SK-N-SH (cell line): ENCODE results near the gene ZNF91. TPM values are rescaled to one million over a fixed set of nuclear protein-coding genes. Genes with fewer than 3 reads are reported as not detected.

ENCODE experiments used
- CTCF ChIA-PET: fragments of 300-600, 350-600 bp; formaldehyde crosslinking; extraction: SDS; loops from one replicate; lab custom pipeline; 2021; lab: Yijun Ruan, JAX
- POLR2A ChIA-PET: fragments of 350-600 bp; sonication (Branson Sonifier 250); formaldehyde crosslinking; extraction: SDS; loops from one replicate; lab custom pipeline; 2020; ENCODE audit warnings: antibody characterized with exemption, inconsistent platforms; lab: Yijun Ruan, JAX
- DNase-seq: peaks from one replicate; pipeline ENCODE4 v3.0.0; 2012
- H2AFZ ChIP-seq: fragments of 200-600 bp; sonication (generic); 2 replicates; pipeline ENCODE4 v1.8.1; 2016; ENCODE audit warnings: antibody characterized with exemption, mild to moderate bottlenecking, low read depth
- H3F3A ChIP-seq: fragments of 200-600 bp; sonication (generic); replicated peaks from 2 replicates; pipeline ENCODE3; 2016; ENCODE audit warnings: antibody characterized with exemption, mild to moderate bottlenecking; ENCODE audit not compliant: insufficient read depth
- H3K27ac ChIP-seq, 2 experiments: fragments of 200-500 bp in 1 of 2; fragments of 200-600 bp in 1 of 2; sonication (Bioruptor generic) in 1 of 2; sonication (generic), shearing (Covaris generic) in 1 of 2; 2 replicates each; pipeline versions ENCODE4 v1.5.1 to v1.6.1; 2014 to 2016; ENCODE audit warnings: low read depth in 2 of 2, inconsistent platforms in 1 of 2, low read length in 1 of 2, mild to moderate bottlenecking in 1 of 2, mixed read lengths in 1 of 2
- H3K27me3 ChIP-seq: fragments of 200-600 bp; sonication (generic), shearing (Covaris generic); 2 replicates; pipeline ENCODE4 v1.6.1; 2016; ENCODE audit warnings: mixed run types; ENCODE audit not compliant: insufficient read depth
- H3K36me3 ChIP-seq, 2 experiments: fragments of 200-500 bp in 1 of 2; fragments of 200-600 bp in 1 of 2; sonication (Bioruptor generic) in 1 of 2; sonication (generic) in 1 of 2; replicated peaks in 1 of 2; 2 replicates each; pipeline versions ENCODE3 to v1.5.1; 2014 to 2016; ENCODE audit warnings: low read length in 1 of 2, mild to moderate bottlenecking in 1 of 2; ENCODE audit not compliant: insufficient read depth in 2 of 2, control insufficient read depth in 1 of 2
- H3K4me1 ChIP-seq, 2 experiments: fragments of 200-500 bp in 1 of 2; fragments of 200-600 bp in 1 of 2; sonication (Bioruptor generic) in 1 of 2; sonication (generic), shearing (Covaris generic) in 1 of 2; 2 replicates each; pipeline versions ENCODE4 v1.5.1 to v1.6.1; 2014 to 2016; ENCODE audit warnings: low read depth in 1 of 2, low read length in 1 of 2, mixed run types in 1 of 2; ENCODE audit not compliant: insufficient read depth in 2 of 2, control insufficient read depth in 1 of 2
- H3K4me2 ChIP-seq: fragments of 200-600 bp; sonication (generic), shearing (Covaris generic); 2 replicates; pipeline ENCODE4 v1.6.1; 2017; ENCODE audit warnings: mixed run types
- H3K4me3 ChIP-seq, 2 experiments: fragments of 200-500 bp in 1 of 2; fragments of 200-600 bp in 1 of 2; sonication (Bioruptor generic) in 1 of 2; sonication (generic), shearing (Covaris generic) in 1 of 2; 2 replicates each; pipeline versions ENCODE4 v1.5.1 to v1.8.1; 2014 to 2016; ENCODE audit warnings: low read depth in 2 of 2, inconsistent platforms in 1 of 2, low read length in 1 of 2, mild to moderate bottlenecking in 1 of 2, mixed read lengths in 1 of 2, moderate library complexity in 1 of 2
- H3K79me2 ChIP-seq: fragments of 200-600 bp; sonication (generic); 2 replicates; pipeline ENCODE4 v1.8.1; 2017; ENCODE audit warnings: mild to moderate bottlenecking; ENCODE audit not compliant: insufficient read depth
- H3K9ac ChIP-seq: fragments of 200-600 bp; sonication (generic); 2 replicates; pipeline ENCODE4 v1.6.1; 2017; ENCODE audit warnings: mixed run types
- H3K9me2 ChIP-seq: fragments of 200-600 bp; sonication (generic); 2 replicates; pipeline ENCODE4 v1.6.1; 2017; ENCODE audit warnings: mixed run types
- H3K9me3 ChIP-seq: fragments of 200-600 bp; sonication (generic); 2 replicates; pipeline ENCODE4 v1.6.1; 2017; ENCODE audit warnings: mixed run types, mild to moderate bottlenecking, moderate library complexity
- H4K20me1 ChIP-seq: fragments of 200-600 bp; sonication (generic); 2 replicates; pipeline ENCODE4 v1.6.1; 2017; ENCODE audit warnings: mild to moderate bottlenecking, mixed run types; ENCODE audit not compliant: insufficient read depth
- CTCF ChIP-seq: fragments of 200-600 bp; sonication (generic); IDR thresholded peaks from 2 replicates; pipeline ENCODE4 v1.6.1; 2017; ENCODE audit warnings: antibody characterized with exemption, mild to moderate bottlenecking, moderate library complexity
- EZH2phosphoT487 ChIP-seq: fragments of 200-600 bp; sonication (generic); IDR thresholded peaks from 2 replicates; pipeline ENCODE4 v1.6.1; 2017; ENCODE audit warnings: low read depth, mixed run types, mild to moderate bottlenecking, antibody characterized with exemption, moderate library complexity, borderline replicate concordance
- GABPA ChIP-seq: IDR thresholded peaks from 2 replicates; pipeline ENCODE4 v1.4.0; 2012; ENCODE audit warnings: low read depth, mild to moderate bottlenecking
- MEF2A ChIP-seq: IDR thresholded peaks from 2 replicates; pipeline ENCODE4 v1.4.0; 2012; ENCODE audit warnings: low read depth, borderline replicate concordance
- NFIC ChIP-seq: IDR thresholded peaks from 2 replicates; pipeline ENCODE4 v1.4.0; 2012; ENCODE audit warnings: borderline replicate concordance
- POLR2AphosphoS5 ChIP-seq: IDR thresholded peaks from 2 replicates; pipeline ENCODE4 v1.6.1; 2012; ENCODE audit warnings: low read depth, low read length
- RAD21 ChIP-seq: IDR thresholded peaks from 2 replicates; pipeline ENCODE4 v1.6.1; 2012; ENCODE audit warnings: mild to moderate bottlenecking, low read length
- REST ChIP-seq: IDR thresholded peaks from 2 replicates; pipeline ENCODE4 v1.6.1; 2012; ENCODE audit warnings: mild to moderate bottlenecking, low read depth, low read length, moderate library complexity
- RFX5 ChIP-seq: IDR thresholded peaks from 2 replicates; pipeline ENCODE4 v1.6.1; 2012; ENCODE audit warnings: mild to moderate bottlenecking, improper control_type of control experiment, low read length
- RXRA ChIP-seq: IDR thresholded peaks from 2 replicates; pipeline ENCODE4 v1.4.0; 2012; ENCODE audit warnings: low read depth, mild to moderate bottlenecking, borderline replicate concordance
- TCF12 ChIP-seq: IDR thresholded peaks from 2 replicates; pipeline ENCODE4 v1.4.0; 2012
- TEAD4 ChIP-seq: IDR thresholded peaks from 2 replicates; pipeline ENCODE4 v1.4.0; 2012; ENCODE audit warnings: mild to moderate bottlenecking, borderline replicate concordance; ENCODE audit not compliant: insufficient read depth
- USF1 ChIP-seq: IDR thresholded peaks from 2 replicates; pipeline ENCODE4 v1.4.0; 2012; ENCODE audit warnings: low read depth, borderline replicate concordance
- YY1 ChIP-seq: IDR thresholded peaks from 2 replicates; pipeline ENCODE4 v1.4.0; 2012; ENCODE audit warnings: low read depth, mild to moderate bottlenecking
- WGBS: methylation state at CpG from one replicate; pipeline ENCODE4 v1.1.6; 2017; ENCODE audit warnings: low lambda C conversion rate; 5-methylcytosine and 5-hydroxymethylcytosine counted together
- polyA plus RNA-seq, 3 experiments: library from polyadenylated mRNA; depleted of rRNA; stranded (reverse); fragments of >200 nt; gene quantifications; 2 replicates each; pipeline ENCODE4 v1.2.3, GENCODE V29; 2012
- TF ChIP-seq, protein P1 (sequence below): IDR thresholded peaks from 2 replicates; pipeline ENCODE4 v1.4.0; 2012; ENCODE audit warnings: low read depth, borderline replicate concordance

The ZNF91 gene
- polyA plus RNA-seq, 1 of the 3 experiments (the other 2 are of a cell fraction): 11.8 TPM

DNA sequence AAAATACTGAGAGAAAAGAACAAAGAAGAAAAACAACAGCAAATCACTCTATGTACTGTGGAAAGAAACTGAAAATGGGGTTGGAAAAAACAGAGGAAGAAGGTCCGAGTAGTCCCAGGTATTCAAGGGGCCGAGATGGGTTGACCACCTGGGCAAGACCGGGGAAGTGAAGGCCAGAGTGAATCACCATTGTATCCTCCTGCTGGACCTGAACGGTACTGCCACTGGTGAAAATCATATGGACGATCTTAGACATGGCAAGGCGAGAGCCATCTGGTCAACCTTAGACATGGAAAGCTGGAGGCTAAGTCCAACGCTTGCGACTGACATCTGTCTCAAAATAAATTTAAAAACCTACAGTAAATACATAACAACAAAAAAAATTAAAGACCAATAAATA lies 44.4 kb upstream of the ZNF91 start:
- no peaks in the 10 kb centered on the region for H3K36me3 ChIP-seq
- no peaks in the 10 kb centered on the region for H3F3A ChIP-seq
- no peaks in the 10 kb centered on the region for H3K79me2 ChIP-seq
- peaks cover 3% of the 10 kb centered on the region; the same call in 1 of the 2 replicates for H3K9me3 ChIP-seq
- no peak overlapping the region for H2AFZ ChIP-seq
- H3K9ac ChIP-seq: no peak overlapping the region
- H4K20me1 ChIP-seq: no peaks in the 10 kb centered on the region
- CTCF ChIA-PET: interaction anchor here (0.6 to 2.1 kb wide), 4 partner anchors 10 to 405 kb away, joined by 3 to 7 read pairs (median 4); no protein-coding TSS in a partner anchor
- DNase-seq: no peak
- no peak for TF ChIP-seq CTCF
- no peak for TF ChIP-seq USF1
- TF ChIP-seq NFIC: no peak
- no peak for TF ChIP-seq RAD21
- no peak for TF ChIP-seq TCF12
- no peak for TF ChIP-seq MEF2A
- TF ChIP-seq, protein P1, sequence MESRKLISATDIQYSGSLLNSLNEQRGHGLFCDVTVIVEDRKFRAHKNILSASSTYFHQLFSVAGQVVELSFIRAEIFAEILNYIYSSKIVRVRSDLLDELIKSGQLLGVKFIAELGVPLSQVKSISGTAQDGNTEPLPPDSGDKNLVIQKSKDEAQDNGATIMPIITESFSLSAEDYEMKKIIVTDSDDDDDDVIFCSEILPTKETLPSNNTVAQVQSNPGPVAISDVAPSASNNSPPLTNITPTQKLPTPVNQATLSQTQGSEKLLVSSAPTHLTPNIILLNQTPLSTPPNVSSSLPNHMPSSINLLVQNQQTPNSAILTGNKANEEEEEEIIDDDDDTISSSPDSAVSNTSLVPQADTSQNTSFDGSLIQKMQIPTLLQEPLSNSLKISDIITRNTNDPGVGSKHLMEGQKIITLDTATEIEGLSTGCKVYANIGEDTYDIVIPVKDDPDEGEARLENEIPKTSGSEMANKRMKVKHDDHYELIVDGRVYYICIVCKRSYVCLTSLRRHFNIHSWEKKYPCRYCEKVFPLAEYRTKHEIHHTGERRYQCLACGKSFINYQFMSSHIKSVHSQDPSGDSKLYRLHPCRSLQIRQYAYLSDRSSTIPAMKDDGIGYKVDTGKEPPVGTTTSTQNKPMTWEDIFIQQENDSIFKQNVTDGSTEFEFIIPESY: no peak
- TF ChIP-seq REST: no peak
- TF ChIP-seq YY1: no peak
- TF ChIP-seq POLR2AphosphoS5: no peak
- no peak for TF ChIP-seq GABPA
- no peak for TF ChIP-seq RFX5
- TF ChIP-seq RXRA: no peak
- TF ChIP-seq TEAD4: no peak
- no peak for TF ChIP-seq EZH2phosphoT487
- H3K4me3 ChIP-seq: no peak overlapping the region
- no peaks in the 10 kb centered on the region for H3K27me3 ChIP-seq
- WGBS: 28% methylated on average over 8 of the region's 8 CpGs
- no peaks in the 10 kb centered on the region for H3K4me1 ChIP-seq
- POLR2A ChIA-PET: no interaction called here
- H3K27ac ChIP-seq: no peak overlapping the region
- no peaks in the 10 kb centered on the region for H3K9me2 ChIP-seq
- H3K4me2 ChIP-seq: no peak overlapping the region
